Adrenal gland (tissue), 12 donors: ENCODE results near the gene CPNE9. TPM values are rescaled to one million over a fixed set of nuclear protein-coding genes. Genes with fewer than 3 reads are reported as not detected.

Experiments used
- DNase-seq, 7 donors: peaks; one replicate each; pipeline ENCODE4 v3.0.0-alpha.2; 2019 to 2020
- H3K27ac ChIP-seq, 5 donors: fragments of 200-600 bp; sonication (generic) in 4 of 5; 1 replicate in 3 of 5; 2 replicates in 2 of 5; pipeline versions ENCODE4 v1.5.1 to v1.8.0; 2016 to 2020; ENCODE audit warnings: mild to moderate bottlenecking in 1 of 5
- H3K27me3 ChIP-seq: fragments of 200-600 bp; 2 replicates; pipeline ENCODE4 v1.8.0; 2021
- H3K36me3 ChIP-seq, 2 donors: fragments of 200-600 bp; replicated peaks in 1 of 2; 1 replicate in 1 of 2; 2 replicates in 1 of 2; pipeline versions ENCODE4 v1.5.1 to v1.8.0; 2018 to 2022
- H3K4me1 ChIP-seq, 2 donors: fragments of 200-600 bp; replicated peaks in 1 of 2; 1 replicate in 1 of 2; 2 replicates in 1 of 2; pipeline versions ENCODE4 v1.5.1 to v1.8.0; 2018 to 2021
- H3K4me3 ChIP-seq, 4 donors: fragments of 200-600 bp; sonication (generic) in 3 of 4; one replicate each; pipeline ENCODE4 v1.5.1; 2016 to 2018
- H3K9me3 ChIP-seq, 3 donors: fragments of 200-600 bp; sonication (generic) in 1 of 3; replicated peaks in 1 of 3; 1 replicate in 2 of 3; 2 replicates in 1 of 3; pipeline versions ENCODE4 v1.5.1 to v1.8.0; 2016 to 2021
- CTCF ChIP-seq, 6 experiments: fragments of 450-650 bp in 4 of 6; fragments of 200-600 bp in 2 of 6; sonication (generic) in 1 of 6; IDR thresholded peaks; 1 replicate in 5 of 6; 2 replicates in 1 of 6; pipeline versions ENCODE4 v1.5.1 to v1.8.0; 2016 to 2021; ENCODE audit warnings: antibody characterized with exemption in 6 of 6, mild to moderate bottlenecking in 2 of 6, moderate library complexity in 1 of 6
- POLR2A ChIP-seq, 2 donors: fragments of 450-650 bp; IDR thresholded peaks; one replicate each; pipeline ENCODE4 v1.6.1; 2017; ENCODE audit warnings: antibody characterized with exemption in 2 of 2, mild to moderate bottlenecking in 2 of 2, moderate library complexity in 1 of 2
- WGBS, 4 donors: extraction: QIAGEN DNeasy Blood & Tissue Kit in 2 of 4; methylation state at CpG; one replicate each; pipeline versions ENCODE4 v1.1.5 to v1.1.7; 2013 to 2017; 5-methylcytosine and 5-hydroxymethylcytosine counted together
- intact Hi-C, 2 donors: fragments of 100-400 bp; cut with DNase I; formaldehyde crosslinking; loops; one replicate each; pipeline versions ENCODE4 v1.14.1 to v1.15.0; 2022 to 2023
- polyA plus RNA-seq, 3 donors: library from polyadenylated mRNA; stranded (reverse); fragments of 200-250 nt in 2 of 3; fragments of 350-450 nt in 1 of 3; fragmentation: Illumina TruSeq in 1 of 3; extraction: RNeasy Lipid Tissue Mini Kit (QIAGEN cat#74804) in 1 of 3; gene quantifications; one replicate each; pipeline ENCODE4 v1.2.3, GENCODE V29; 2013 to 2014
- total RNA-seq, 9 donors: library from RNA; depleted of rRNA in 4 of 9; stranded (reverse); fragments of >200 nt in 4 of 9; fragments of 120-200 nt in 1 of 9; fragmentation: NEBNext Ultra II Directional in 1 of 9; extraction: Animal tissue kit (Norgen Biotek cat#: 25700) in 1 of 9; gene quantifications; one replicate each; pipeline versions ENCODE4 v1.1.0 to v1.2.4, GENCODE V29; 2013 to 2023
- donor health status: healthy with polysubstance abuse.
- donor health status: Bipolar disorder and iron deficiency.
- donor health status: DM: yes; HTN: yes; CAD: no.
- donor health status: DM: no; HTN: no; CAD: no.
- donor health status: DM: no; HTN: no; CAD: no.
- donor health status: DM: yes; HTN: yes; CAD: no.

CPNE9 gene
- total and polyA plus RNA-seq, 12 donors, result 0.11 to 9.2 (median 1.5) TPM; not detected in 1

DNA sequence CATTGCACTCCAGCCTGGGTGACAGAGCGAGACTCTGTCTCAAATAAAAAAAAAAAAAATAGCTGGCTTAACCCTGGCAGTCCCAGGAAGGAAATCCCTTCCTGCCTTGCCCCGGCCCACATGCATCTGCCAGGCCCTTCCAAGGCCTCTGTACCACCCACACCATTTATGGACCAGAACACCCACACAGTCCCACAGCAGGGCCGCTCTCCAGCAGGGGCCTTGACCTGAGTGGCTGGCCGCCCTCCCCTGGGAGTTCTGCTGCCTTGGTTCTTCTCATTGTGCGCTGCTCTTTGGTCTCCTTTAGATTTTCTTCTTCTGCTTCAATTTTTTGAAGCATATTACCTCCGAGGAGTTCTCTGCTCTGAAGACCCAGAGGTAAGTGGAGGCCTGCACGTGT, 16.1 kb upstream of the CPNE9 start:
- 59 to 71% (median 62%) methylated on average over 5 to 7 of the region's 7 CpGs for WGBS, 4 donors
- H3K36me3 ChIP-seq, result peaks cover 0 to 95% of the 10 kb centered on the region in 2 donors
- intact Hi-C loops, result loop anchor here in 1 of 2 donors (10.0 kb wide), 1 partner anchor 183 kb away; no protein-coding TSS in a partner anchor

GRCh38 chr3:9688961-9689360, 14.7 kb upstream of the CPNE9 start:
- Histone ChIP-seq H3K36me3 (peaks cover 0 to 94% of the 10 kb centered on the region in 2 donors), H3K27ac (no peak overlapping the region), H3K4me1 (no peaks in the 10 kb centered on the region), H3K9me3 (no peaks in the 10 kb centered on the region), H3K27me3 (no peaks in the 10 kb centered on the region), H3K4me3 (no peak overlapping the region)
- intact Hi-C loops, result loop anchor here in 1 of 2 donors (10.0 kb wide), 1 partner anchor 184 kb away; no protein-coding TSS in a partner anchor
- DNase-seq, result peak in 1 of 7 donors; percentile 16
- no peak for TF ChIP-seq POLR2A (IDR thresholded peaks at IDR 0.05)
- WGBS, 4 donors, result 77 to 100% (median 79%) methylated on average over 1 to 5 of the region's 5 CpGs

More for the DNA sequence above, 16.1 kb upstream of the CPNE9 start:
- Histone ChIP-seq H3K9me3 (no peaks in the 10 kb centered on the region), H3K27me3 (no peaks in the 10 kb centered on the region), H3K4me3 (no peak overlapping the region), H3K27ac (no peak overlapping the region), H3K4me1 (no peaks in the 10 kb centered on the region)
- TF ChIP-seq POLR2A (IDR thresholded peaks at IDR 0.05), result no peak
- no peak for TF ChIP-seq CTCF (IDR thresholded peaks at IDR 0.05)
- DNase-seq, result peak in 3 of 7 donors; percentile 24 to 46 (median 25)

GRCh38 chr3:9689757-9690156, 13.9 kb upstream of the CPNE9 start:
- Histone ChIP-seq H3K27ac (no peak overlapping the region), H3K4me3 (no peak overlapping the region), H3K36me3 (peaks cover 0 to 91% of the 10 kb centered on the region in 2 donors), H3K27me3 (no peaks in the 10 kb centered on the region), H3K4me1 (no peaks in the 10 kb centered on the region), H3K9me3 (no peaks in the 10 kb centered on the region)
- intact Hi-C loops, result loop anchor here in 1 of 2 donors (10.0 kb wide), 1 partner anchor 185 kb away; no protein-coding TSS in a partner anchor
- WGBS, 4 donors, result 96 to 98% (median 98%) methylated on average over 4 of the region's 4 CpGs; no CpG with 5 or more reads in 1 of the 4 donors
- no peak for TF ChIP-seq CTCF (IDR thresholded peaks at IDR 0.05)
- no peak for TF ChIP-seq POLR2A (IDR thresholded peaks at IDR 0.05)
- DNase-seq, result no peak

DNA sequence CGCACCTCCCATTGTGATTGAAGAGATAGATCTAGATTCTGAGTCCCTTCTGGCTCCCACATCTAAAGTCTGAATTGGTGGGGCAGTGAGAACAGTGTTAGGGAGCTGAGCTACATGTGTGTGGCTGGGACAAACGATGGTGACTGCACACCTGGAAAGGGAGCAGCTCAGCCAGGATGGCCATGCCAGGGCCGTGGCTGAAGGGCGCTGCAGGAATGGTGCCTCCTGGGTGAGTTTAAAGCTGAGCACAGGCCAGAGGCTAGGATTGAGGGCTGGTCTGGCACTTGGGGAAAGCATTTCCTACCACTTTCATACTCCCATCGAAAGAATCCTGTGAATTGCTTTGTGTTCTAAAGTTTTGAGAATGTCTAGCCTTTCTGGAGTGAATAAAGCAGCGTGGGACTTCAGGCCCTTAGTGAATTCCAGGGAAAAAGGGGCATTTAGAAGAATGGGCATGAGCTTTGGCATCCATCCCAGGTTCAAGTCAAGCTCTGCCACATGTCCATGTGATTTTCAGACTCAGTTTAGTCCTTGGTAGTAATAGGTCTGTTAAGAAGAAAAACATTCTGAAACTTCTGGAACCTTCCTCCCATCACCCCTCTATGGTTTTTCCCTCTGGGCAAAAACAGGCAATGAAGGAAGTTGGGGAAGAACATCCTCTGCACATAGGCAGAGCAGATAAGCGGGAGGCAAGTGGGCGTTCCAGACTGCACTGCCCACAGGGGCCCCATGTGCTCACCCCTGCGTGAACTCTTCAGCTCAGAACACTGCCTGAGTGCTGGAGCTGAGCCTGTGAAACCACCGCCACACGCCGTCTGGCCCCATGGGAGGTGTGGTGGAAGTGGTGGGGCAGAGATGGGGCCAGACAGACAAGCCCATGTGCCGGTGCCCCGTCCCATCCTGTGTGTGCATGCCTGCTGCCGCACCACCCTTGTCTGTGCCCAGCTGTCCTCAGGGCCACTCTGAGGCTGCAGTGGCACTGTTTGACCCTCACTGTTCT, 12.9 kb upstream of the CPNE9 start:
- WGBS, 4 donors, result 78 to 88% (median 84%) methylated on average over 9 to 15 of the region's 15 CpGs
- no peaks in the 10 kb centered on the region for H3K27me3 ChIP-seq
- H3K9me3 ChIP-seq, result no peaks in the 10 kb centered on the region
- intact Hi-C loops, result no loop called here
- H3K27ac ChIP-seq, result no peak overlapping the region
- no peak for DNase-seq
- H3K4me1 ChIP-seq, result no peaks in the 10 kb centered on the region
- peaks cover 0 to 91% of the 10 kb centered on the region in 2 donors for H3K36me3 ChIP-seq
- TF ChIP-seq CTCF (IDR thresholded peaks at IDR 0.05) (no peak), POLR2A (IDR thresholded peaks at IDR 0.05) (no peak)
- H3K4me3 ChIP-seq, result no peak overlapping the region
